Measurements from ENCODE around the gene ANXA5.

The ANXA5 gene

GRCh38 chr4:121711263-121712000 is 14.7 kb upstream of the ANXA5 start:
- no peak for DNase-seq

- DNase-seq, result no peak
Observed at GRCh38 chr4:121709766-121710405, 13.1 kb upstream of the ANXA5 start.

- DNase-seq, result no peak
Observed at GRCh38 chr4:121707344-121707743, 10.6 kb upstream of the ANXA5 start.

- DNase-seq, result peak; percentile 2
Observed at GRCh38 chr4:121706595-121707021, 9.8 kb upstream of the ANXA5 start.

GRCh38 chr4:121705521-121705920 is 8.7 kb upstream of the ANXA5 start:
- DNase-seq, result no peak

GRCh38 chr4:121702136-121702535 is 5.4 kb upstream of the ANXA5 start:
- DNase-seq, result no peak

- DNase-seq, result no peak
Observed at GRCh38 chr4:121701263-121701662, 4.5 kb upstream of the ANXA5 start.

- DNase-seq, result no peak
Observed at GRCh38 chr4:121698236-121698671, 1.5 kb upstream of the ANXA5 start.

GRCh38 chr4:121697564-121697963 is 784 bp upstream of the ANXA5 start:
- peak; percentile 4 for DNase-seq

- peak; percentile 39 for DNase-seq
Observed at GRCh38 chr4:121696170-121696580, 605 bp downstream of the ANXA5 start.

GRCh38 chr4:121693886-121694285 is 2.9 kb downstream of the ANXA5 start:
- DNase-seq, result no peak

GRCh38 chr4:121693450-121693849 is 3.3 kb downstream of the ANXA5 start:
- DNase-seq, result no peak

- DNase-seq, result no peak
Observed at GRCh38 chr4:121692261-121692660, 4.5 kb downstream of the ANXA5 start.

- DNase-seq, result no peak
Observed at GRCh38 chr4:121690001-121690400, 6.8 kb downstream of the ANXA5 start.

- DNase-seq, result no peak
Observed at GRCh38 chr4:121688701-121689100, 8.1 kb downstream of the ANXA5 start.

- no peak for DNase-seq
Observed at GRCh38 chr4:121688261-121688660, 8.5 kb downstream of the ANXA5 start.

GRCh38 chr4:121686255-121686654 is 10.5 kb downstream of the ANXA5 start:
- DNase-seq, result no peak

- no peak for DNase-seq
Observed at GRCh38 chr4:121685257-121685656, 11.5 kb downstream of the ANXA5 start.

GRCh38 chr4:121684561-121684960 is 12.2 kb downstream of the ANXA5 start:
- DNase-seq, result no peak

GRCh38 chr4:121684016-121684415 is 12.8 kb downstream of the ANXA5 start:
- no peak for DNase-seq

GRCh38 chr4:121680571-121680970 is 16.2 kb downstream of the ANXA5 start:
- DNase-seq, result no peak

GRCh38 chr4:121679951-121680350 is 16.8 kb downstream of the ANXA5 start:
- DNase-seq, result no peak

- no peak for DNase-seq
Observed at GRCh38 chr4:121679267-121679666, 17.5 kb downstream of the ANXA5 start.

GRCh38 chr4:121677524-121677923 is 19.3 kb downstream of the ANXA5 start:
- no peak for DNase-seq

All from central memory CD4-positive, alpha-beta T cell (primary cell).